B cell (primary cell): ENCODE results near the gene RNF11. TPM values are rescaled to one million over a fixed set of nuclear protein-coding genes. Genes with fewer than 3 reads are reported as not detected.

Experiments used
- ATAC-seq: fragments of 200-7000 bp; cut with Tn5 transposase; one replicate; pipeline ENCODE4 v1.10.0; 2021; ENCODE audit warnings: low read depth, mild to moderate bottlenecking, moderate number of reproducible peaks, moderate library complexity
- CTCF ChIA-PET: fragments of 350-600 bp; sonication (Branson Sonifier 250); formaldehyde crosslinking; loops from one replicate; lab custom pipeline; 2021; ENCODE audit warnings: antibody characterized with exemption, inconsistent platforms; lab: Charles Lee
- POLR2A ChIA-PET: fragments of 350-600 bp; sonication (Branson Sonifier 250); formaldehyde crosslinking; loops from one replicate; lab custom pipeline; 2021; ENCODE audit warnings: antibody characterized with exemption; lab: Charles Lee
- DNase-seq: peaks from one replicate; pipeline ENCODE4 v3.0.0; 2013
- H2AFZ ChIP-seq: 2 replicates; pipeline ENCODE4 v1.6.1; 2012; ENCODE audit warnings: mild to moderate bottlenecking, low read depth, low read length; ENCODE audit not compliant: insufficient read depth, poor library complexity, severe bottlenecking
- H3K27ac ChIP-seq, 2 donors: 1 replicate in 1 of 2; 2 replicates in 1 of 2; pipeline ENCODE4 v1.5.1; 2012 to 2013; ENCODE audit warnings: low read length in 2 of 2, mild to moderate bottlenecking in 2 of 2, moderate library complexity in 1 of 2
- H3K27me3 ChIP-seq, 4 experiments: fragments of 200-600 bp in 1 of 4; sonication (generic) in 1 of 4; replicated peaks in 1 of 4; 1 replicate in 2 of 4; 2 replicates in 2 of 4; pipeline versions ENCODE4 v1.6.1 to v1.7.0; 2013 to 2016; ENCODE audit warnings: low read length in 3 of 4, mild to moderate bottlenecking in 2 of 4, mixed read lengths in 1 of 4, moderate library complexity in 1 of 4; ENCODE audit not compliant: insufficient read depth in 4 of 4, control insufficient read depth in 3 of 4; ENCODE audit errors: control extremely low read depth in 1 of 4
- H3K36me3 ChIP-seq, 2 experiments: replicated peaks in 1 of 2; 1 replicate in 1 of 2; 2 replicates in 1 of 2; pipeline versions ENCODE4 v1.6.1 to v1.7.1; 2013; ENCODE audit warnings: low read length in 1 of 2; ENCODE audit not compliant: insufficient read depth in 2 of 2, control insufficient read depth in 1 of 2; ENCODE audit errors: control extremely low read depth in 1 of 2, extremely low read depth in 1 of 2
- H3K4me1 ChIP-seq, 2 donors: fragments of 200-600 bp in 1 of 2; sonication (generic) in 1 of 2; 1 replicate in 1 of 2; 2 replicates in 1 of 2; pipeline versions ENCODE4 v1.5.1 to v1.6.1; 2013 to 2017; ENCODE audit warnings: low read length in 2 of 2; ENCODE audit not compliant: control insufficient read depth in 2 of 2, insufficient read depth in 2 of 2
- H3K4me2 ChIP-seq: replicated peaks from 2 replicates; pipeline ENCODE3; 2012; ENCODE audit warnings: mild to moderate bottlenecking, low read depth, low read length; ENCODE audit not compliant: poor library complexity, severe bottlenecking
- H3K4me3 ChIP-seq, 5 experiments: fragments of 200-600 bp in 1 of 5; sonication (generic) in 1 of 5; 1 replicate in 3 of 5; 2 replicates in 2 of 5; pipeline versions ENCODE4 v1.5.1 to v1.7.0; 2011 to 2016; ENCODE audit warnings: low read length in 4 of 5, mild to moderate bottlenecking in 4 of 5, low read depth in 2 of 5, control low read depth in 1 of 5, moderate library complexity in 1 of 5; ENCODE audit not compliant: insufficient read depth in 1 of 5; ENCODE audit errors: control extremely low read depth in 1 of 5, extremely low read depth in 1 of 5
- H3K79me2 ChIP-seq: fragments of 200-600 bp; sonication (generic); one replicate; pipeline ENCODE4 v1.6.0; 2016; ENCODE audit warnings: low read length; ENCODE audit not compliant: control insufficient read depth, insufficient read depth
- H3K9ac ChIP-seq: fragments of 200-600 bp; sonication (generic); 2 replicates; pipeline ENCODE4 v1.6.1; 2017; ENCODE audit warnings: mild to moderate bottlenecking, low read length, moderate library complexity
- H3K9me3 ChIP-seq, 3 donors: one replicate each; pipeline versions ENCODE4 v1.6.1 to v1.7.1; 2013; ENCODE audit warnings: low read length in 2 of 3; ENCODE audit not compliant: control insufficient read depth in 2 of 3, insufficient read depth in 1 of 3; ENCODE audit errors: control extremely low read depth in 1 of 3
- H4K20me1 ChIP-seq: 2 replicates; pipeline ENCODE4 v1.6.0; 2012; ENCODE audit warnings: mild to moderate bottlenecking, low read length; ENCODE audit not compliant: insufficient read depth, control insufficient read depth, poor library complexity, severe bottlenecking
- H3K27ac Mint-ChIP-seq: one replicate; pipeline ENCODE4 v1.8.0; 2021; ENCODE audit warnings: mixed read lengths
- H3K27me3 Mint-ChIP-seq: one replicate; pipeline ENCODE4 v1.8.0; 2021; ENCODE audit warnings: mixed read lengths
- H3K4me1 Mint-ChIP-seq: one replicate; pipeline ENCODE4 v1.8.0; 2021; ENCODE audit warnings: mixed read lengths
- H3K4me3 Mint-ChIP-seq: one replicate; pipeline ENCODE4 v1.8.0; 2021; ENCODE audit warnings: mixed read lengths
- H3K9me3 Mint-ChIP-seq: one replicate; pipeline ENCODE4 v1.8.0; 2022; ENCODE audit warnings: mixed read lengths; ENCODE audit not compliant: insufficient read depth
- EZH2 ChIP-seq: IDR thresholded peaks from 2 replicates; pipeline ENCODE4 v1.6.1; 2012; ENCODE audit warnings: borderline replicate concordance, low read depth, mild to moderate bottlenecking, moderate library complexity, low read length; ENCODE audit not compliant: insufficient read depth, poor library complexity, severe bottlenecking
- WGBS: methylation state at CpG from one replicate; pipeline ENCODE4 v1.1.5; 2013; ENCODE audit warnings: missing lambda C conversion rate; ENCODE audit not compliant: insufficient coverage; 5-methylcytosine and 5-hydroxymethylcytosine counted together
- intact Hi-C: fragments of 100-400 bp; cut with micrococcal nuclease; formaldehyde crosslinking; loops from one replicate; pipeline ENCODE4 v1.10.0; 2022
- polyA plus RNA-seq: library from polyadenylated mRNA; depleted of rRNA; stranded (reverse); fragments of >200 nt; gene quantifications from 2 replicates; pipeline ENCODE4 v1.2.3, GENCODE V29; 2012
- total RNA-seq, 2 donors: library from RNA; stranded (reverse); fragments of 120-200 nt in 1 of 2; gene quantifications; 1 replicate in 1 of 2; 2 replicates in 1 of 2; pipeline versions ENCODE4 v1.2.3 to v1.2.4, GENCODE V29; 2013 to 2022
- TF ChIP-seq, protein P1 (sequence below): fragments of 200-600 bp; IDR thresholded peaks from one replicate; pipeline ENCODE4 v1.8.0; 2022; ENCODE audit warnings: antibody characterized with exemption, mild to moderate bottlenecking

The RNF11 gene
- total and polyA plus RNA-seq, 2 donors (not counting 1 experiment from before 2014, with no cell fraction given): 10.0 to 20.6 TPM

DNA sequence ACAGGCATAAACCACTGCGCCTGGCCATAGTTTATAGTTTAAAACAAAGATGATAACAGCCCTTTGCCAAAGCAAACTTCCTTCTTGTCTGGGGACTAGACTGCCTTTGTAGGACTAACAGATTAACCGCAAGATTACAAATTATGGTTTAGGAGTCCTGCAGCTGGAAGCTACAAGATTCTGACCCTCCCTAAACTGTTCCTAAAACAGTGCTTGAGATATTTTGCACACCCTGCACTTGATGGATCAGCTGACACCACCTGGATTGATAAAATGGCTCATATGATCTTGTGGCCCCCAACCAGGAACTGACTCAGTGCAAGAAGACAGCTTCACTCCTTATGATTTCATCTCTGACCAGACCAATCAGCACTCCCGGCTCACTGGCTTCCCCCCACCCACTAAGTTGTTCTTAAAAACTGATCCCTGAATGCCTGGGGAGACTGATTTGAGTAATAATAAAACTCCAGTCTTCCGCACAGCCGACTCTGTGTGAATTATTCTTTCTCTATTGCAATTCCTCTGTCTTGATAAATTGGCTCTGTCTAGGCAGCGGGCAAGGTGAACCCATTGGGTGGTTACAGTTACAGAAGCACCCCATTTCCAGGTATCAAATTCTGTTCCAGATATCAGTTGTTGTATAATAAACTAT, 13.8 kb upstream of the RNF11 start:
- no peak overlapping the region for H3K27ac Mint-ChIP-seq
- 100% methylated on average over 1 of the region's 6 CpGs for WGBS

DNA sequence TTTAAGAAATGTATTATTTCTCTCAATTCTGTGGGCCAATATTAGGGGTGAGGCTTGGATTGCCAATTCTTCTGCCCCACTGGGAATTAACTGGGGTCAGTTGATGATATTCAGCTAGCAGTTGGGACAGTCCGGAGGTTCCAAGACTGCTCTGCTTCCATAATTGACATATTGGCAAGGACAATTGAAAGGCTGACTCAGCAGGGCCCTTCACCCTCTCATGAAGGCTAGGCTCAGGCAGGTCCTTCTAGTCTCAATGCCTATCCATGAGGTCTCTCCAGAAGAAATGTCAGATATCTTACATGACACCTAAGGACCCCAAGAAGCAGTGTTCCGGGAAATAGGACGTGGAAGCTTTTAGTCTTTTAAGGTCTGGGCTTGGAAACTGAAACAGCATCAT, 13.3 kb upstream of the RNF11 start:
- Histone ChIP-seq H3K27me3 (peaks cover 0 to 9% (median 4%) of the 10 kb centered on the region in 4 experiments), H2AFZ (no peak overlapping the region), H3K79me2 (no peaks in the 10 kb centered on the region), H3K4me1 (no peaks in the 10 kb centered on the region), H3K27ac (no peak overlapping the region), H3K4me2 (no peak overlapping the region), H4K20me1 (no peaks in the 10 kb centered on the region), H3K36me3 (no peaks in the 10 kb centered on the region), H3K9me3 (no peaks in the 10 kb centered on the region), H3K9ac (no peak overlapping the region), H3K4me3 (no peak overlapping the region)
- Mint-ChIP-seq H3K4me1 (no peaks in the 10 kb centered on the region), H3K27ac (no peak overlapping the region), H3K9me3 (no peaks in the 10 kb centered on the region), H3K4me3 (no peak overlapping the region), H3K27me3 (peaks cover 18% of the 10 kb centered on the region)
- ChIA-PET POLR2A (no interaction called here), CTCF (no interaction called here)
- intact Hi-C loops: no loop called here
- ATAC-seq (no peak), DNase-seq (no peak)
- 87% methylated on average over 1 of the region's 3 CpGs for WGBS
- TF ChIP-seq EZH2: no peak
- TF ChIP-seq, protein P1, sequence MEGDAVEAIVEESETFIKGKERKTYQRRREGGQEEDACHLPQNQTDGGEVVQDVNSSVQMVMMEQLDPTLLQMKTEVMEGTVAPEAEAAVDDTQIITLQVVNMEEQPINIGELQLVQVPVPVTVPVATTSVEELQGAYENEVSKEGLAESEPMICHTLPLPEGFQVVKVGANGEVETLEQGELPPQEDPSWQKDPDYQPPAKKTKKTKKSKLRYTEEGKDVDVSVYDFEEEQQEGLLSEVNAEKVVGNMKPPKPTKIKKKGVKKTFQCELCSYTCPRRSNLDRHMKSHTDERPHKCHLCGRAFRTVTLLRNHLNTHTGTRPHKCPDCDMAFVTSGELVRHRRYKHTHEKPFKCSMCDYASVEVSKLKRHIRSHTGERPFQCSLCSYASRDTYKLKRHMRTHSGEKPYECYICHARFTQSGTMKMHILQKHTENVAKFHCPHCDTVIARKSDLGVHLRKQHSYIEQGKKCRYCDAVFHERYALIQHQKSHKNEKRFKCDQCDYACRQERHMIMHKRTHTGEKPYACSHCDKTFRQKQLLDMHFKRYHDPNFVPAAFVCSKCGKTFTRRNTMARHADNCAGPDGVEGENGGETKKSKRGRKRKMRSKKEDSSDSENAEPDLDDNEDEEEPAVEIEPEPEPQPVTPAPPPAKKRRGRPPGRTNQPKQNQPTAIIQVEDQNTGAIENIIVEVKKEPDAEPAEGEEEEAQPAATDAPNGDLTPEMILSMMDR: no peak

More for the DNA sequence above, 13.8 kb upstream of the RNF11 start:
- Histone ChIP-seq H3K4me3 (no peak overlapping the region), H3K9ac (no peak overlapping the region), H3K9me3 (no peaks in the 10 kb centered on the region), H4K20me1 (no peaks in the 10 kb centered on the region), H3K4me2 (no peak overlapping the region), H3K36me3 (no peaks in the 10 kb centered on the region), H3K4me1 (no peaks in the 10 kb centered on the region), H3K27me3 (peaks cover 0 to 9% (median 2%) of the 10 kb centered on the region in 4 experiments), H2AFZ (no peak overlapping the region), H3K79me2 (no peaks in the 10 kb centered on the region), H3K27ac (no peak overlapping the region)
- Mint-ChIP-seq H3K9me3 (no peaks in the 10 kb centered on the region), H3K27me3 (peaks cover 14% of the 10 kb centered on the region), H3K4me3 (no peak overlapping the region), H3K4me1 (no peaks in the 10 kb centered on the region)
- ATAC-seq: no peak
- intact Hi-C loops: no loop called here
- TF ChIP-seq, protein P1: no peak
- no peak for TF ChIP-seq EZH2
- ChIA-PET POLR2A (no interaction called here), CTCF (no interaction called here)
- no peak for DNase-seq
